ENCODE results near the gene ACKR2.

Gene ACKR2

GRCh38 chr3:42884324-42884723 lies 75.1 kb downstream of the ACKR2 start:
- no peak for DNase-seq (ENCODE audit: extremely low read depth in 1 of 2, low read depth in 1 of 2)

- no peak for DNase-seq (ENCODE audit: extremely low read depth in 1 of 2, low read depth in 1 of 2)
Observed at GRCh38 chr3:42886294-42886822, 77.1 kb downstream of the ACKR2 start.

DNA sequence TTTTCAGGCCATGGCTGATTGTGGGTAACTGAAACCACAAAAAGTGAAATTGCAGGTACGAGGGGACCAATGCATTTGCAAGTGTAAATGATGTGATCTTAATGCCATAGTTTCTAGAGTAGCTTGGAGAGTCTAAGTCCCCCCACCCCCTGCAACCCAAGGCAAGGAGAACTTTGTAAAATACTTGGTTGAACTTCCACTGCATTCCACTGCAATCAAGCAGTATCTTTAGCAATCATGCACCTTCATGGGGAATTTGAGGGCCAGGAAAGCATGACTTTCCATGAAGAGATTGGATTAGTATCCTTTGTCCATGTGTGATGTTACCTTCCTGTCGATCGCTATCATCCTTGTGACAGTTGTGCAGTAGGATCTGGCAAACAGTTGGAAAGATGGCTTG lies 77.8 kb downstream of the ACKR2 start:
- DNase-seq (ENCODE audit: extremely low read depth in 1 of 2, low read depth in 1 of 2), result no peak

- no peak for DNase-seq (ENCODE audit: extremely low read depth in 1 of 2, low read depth in 1 of 2)
Observed at GRCh38 chr3:42891042-42891441, 81.8 kb downstream of the ACKR2 start.

- DNase-seq (ENCODE audit: extremely low read depth in 1 of 2, low read depth in 1 of 2), result no peak
Observed at GRCh38 chr3:42892169-42892568, 82.9 kb downstream of the ACKR2 start.

DNA sequence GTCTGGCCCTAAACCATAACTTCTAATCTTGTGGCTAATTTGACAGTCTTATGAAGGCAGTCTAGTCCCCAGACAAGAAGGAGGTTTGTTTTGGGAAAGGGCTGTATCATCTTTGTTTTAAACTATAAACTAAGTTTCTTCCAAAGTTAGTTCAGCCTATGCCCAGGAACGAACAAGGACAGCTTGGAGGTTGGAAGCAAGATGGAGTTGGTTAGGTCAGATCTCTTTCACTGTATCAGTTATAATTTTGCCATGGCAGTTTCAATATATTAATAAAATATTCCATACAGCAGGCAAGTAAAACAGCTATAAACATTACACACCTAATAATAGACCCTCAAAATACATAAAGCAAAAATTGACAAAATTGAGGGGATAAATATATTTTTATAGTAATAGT lies 83.6 kb downstream of the ACKR2 start:
- no peak for DNase-seq (ENCODE audit: extremely low read depth in 1 of 2, low read depth in 1 of 2)

- no peak for DNase-seq (ENCODE audit: extremely low read depth in 1 of 2, low read depth in 1 of 2)
Observed at GRCh38 chr3:42894698-42895579, 85.7 kb downstream of the ACKR2 start.

DNA sequence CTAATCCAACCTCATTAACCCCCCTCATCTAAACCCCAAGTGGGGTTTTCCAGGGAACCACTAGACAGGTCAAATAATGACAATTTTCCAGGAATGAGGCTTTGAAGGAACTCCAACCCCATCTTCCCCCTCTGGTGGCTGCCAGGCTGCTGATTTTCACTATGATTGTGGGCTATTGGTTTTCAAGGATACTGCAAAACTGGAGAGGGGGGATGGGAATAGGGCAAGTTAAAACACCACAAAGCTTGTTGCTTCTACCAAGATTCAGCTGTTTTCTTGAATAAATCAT lies 86.3 kb downstream of the ACKR2 start:
- no peak for DNase-seq (ENCODE audit: extremely low read depth in 1 of 2, low read depth in 1 of 2)

- DNase-seq (ENCODE audit: extremely low read depth in 1 of 2, low read depth in 1 of 2), result no peak
Observed at GRCh38 chr3:42898896-42899675, 89.8 kb downstream of the ACKR2 start.

DNA sequence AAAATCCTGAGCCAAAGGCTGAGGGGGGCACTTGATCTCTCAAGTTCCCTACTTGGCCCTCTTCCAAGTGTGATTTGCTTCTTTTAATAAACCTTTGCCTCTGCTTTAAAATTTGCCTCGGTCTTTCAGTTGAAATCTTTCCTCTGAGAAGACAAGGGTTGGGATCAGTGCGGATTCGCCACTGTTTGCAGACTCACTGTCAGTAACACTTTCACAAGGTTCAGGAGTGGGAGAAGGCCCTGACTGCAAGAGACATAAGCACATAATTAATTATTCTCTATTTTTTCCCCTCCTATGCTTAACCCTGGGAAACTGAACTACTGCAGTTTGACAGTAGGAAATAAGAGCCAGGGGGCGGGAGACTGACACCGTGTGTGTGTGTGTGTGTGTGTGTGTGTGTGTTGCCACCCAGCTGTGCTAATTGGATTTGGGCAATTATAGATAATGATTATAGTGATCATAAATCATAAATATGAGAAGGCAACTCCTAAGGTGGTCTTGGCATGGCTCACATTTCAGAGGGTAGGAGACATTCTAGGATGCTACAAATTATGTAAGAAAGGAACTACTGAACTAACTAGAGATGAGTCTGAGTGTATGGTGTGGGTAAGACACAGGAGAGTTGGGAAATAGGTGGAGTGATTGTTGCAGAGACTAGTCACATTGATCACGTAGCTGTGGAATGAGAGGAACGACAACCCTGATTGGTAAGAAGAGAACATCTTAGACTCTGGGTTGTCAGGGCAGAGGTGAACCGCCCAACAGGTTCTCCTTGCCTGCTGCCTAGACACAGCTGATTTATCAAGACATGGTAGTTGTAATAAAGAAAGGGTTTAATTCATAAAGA lies 91.2 kb downstream of the ACKR2 start:
- DNase-seq (ENCODE audit: extremely low read depth in 1 of 2, low read depth in 1 of 2), result no peak

GRCh38 chr3:42901073-42901415 lies 91.8 kb downstream of the ACKR2 start:
- DNase-seq (ENCODE audit: extremely low read depth in 1 of 2, low read depth in 1 of 2), result no peak

GRCh38 chr3:42902257-42902656 lies 93.0 kb downstream of the ACKR2 start:
- no peak for DNase-seq (ENCODE audit: extremely low read depth in 1 of 2, low read depth in 1 of 2)

DNA sequence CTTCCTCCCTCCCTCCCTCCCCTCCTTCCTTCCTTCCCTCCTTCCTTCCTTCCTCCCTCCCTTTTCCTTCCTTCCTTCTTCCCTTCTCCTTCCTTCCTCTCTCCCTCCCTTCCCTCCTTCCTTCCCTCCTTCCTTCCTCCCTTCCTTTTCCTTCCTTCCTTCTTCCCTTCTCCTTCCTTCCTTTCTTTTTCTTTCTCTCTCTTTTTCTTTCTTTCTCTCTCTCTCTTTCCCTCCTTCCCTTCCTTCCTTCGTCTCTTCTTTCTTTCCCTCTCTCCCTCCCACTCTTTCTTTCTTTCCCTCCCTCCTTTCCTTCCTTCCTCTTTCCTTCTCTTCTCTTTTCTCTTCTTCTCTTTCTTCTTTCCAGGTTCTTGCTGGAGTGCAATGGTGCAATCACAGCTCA lies 94.8 kb downstream of the ACKR2 start:
- no peak for DNase-seq (ENCODE audit: extremely low read depth in 1 of 2, low read depth in 1 of 2)

- no peak for DNase-seq (ENCODE audit: extremely low read depth in 1 of 2, low read depth in 1 of 2)
Observed at GRCh38 chr3:42905740-42906069, 96.5 kb downstream of the ACKR2 start.

DNA sequence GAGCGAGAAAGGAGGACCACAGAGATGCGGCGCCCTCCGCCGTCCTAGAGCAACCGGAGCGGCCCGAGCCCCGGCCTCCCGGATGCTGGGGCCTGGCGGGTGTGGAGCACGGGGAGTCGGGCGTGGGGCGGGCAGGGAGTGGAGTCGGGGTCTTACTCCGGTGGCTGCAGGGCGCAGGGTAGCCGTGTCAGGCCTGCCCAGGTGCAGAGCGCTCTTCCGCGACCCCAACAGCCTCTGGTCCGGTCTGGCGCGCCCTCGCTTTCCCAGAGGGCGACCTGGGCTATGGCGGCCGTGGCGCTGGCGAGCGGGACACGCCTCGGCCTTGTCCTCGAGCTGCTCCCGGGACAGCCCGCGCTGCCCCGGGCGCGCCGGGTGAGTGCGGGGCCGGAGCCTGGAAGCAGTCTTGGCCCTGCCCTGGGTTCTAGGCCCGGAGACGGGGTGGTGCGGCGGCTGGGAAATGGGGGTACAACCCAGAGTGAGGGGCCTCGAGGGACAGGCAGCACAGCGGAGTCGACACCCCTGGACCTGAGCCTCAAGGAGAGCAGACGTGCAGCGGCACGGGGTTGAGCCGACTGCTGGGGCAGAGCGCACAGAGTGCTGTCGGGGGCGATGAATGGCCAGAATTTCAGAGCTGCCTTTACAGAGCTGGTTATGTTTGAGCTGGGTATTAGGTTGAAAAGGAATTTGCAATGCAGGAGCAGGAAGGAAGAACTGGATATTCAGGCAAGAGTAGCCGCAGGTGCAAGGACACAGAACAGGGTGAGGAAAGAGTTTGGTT lies 97.0 kb downstream of the ACKR2 start, which contains the start of gene ZNF662:
Gene ZNF662, plus strand, starts transcription at position 73 of the 778 bp plus-strand sequence. CDS start 1,973 bp downstream, outside the sequence.
- peak in 1 of 2 donors; percentile 6 for DNase-seq (ENCODE audit: extremely low read depth in 1 of 2, low read depth in 1 of 2)

DNA sequence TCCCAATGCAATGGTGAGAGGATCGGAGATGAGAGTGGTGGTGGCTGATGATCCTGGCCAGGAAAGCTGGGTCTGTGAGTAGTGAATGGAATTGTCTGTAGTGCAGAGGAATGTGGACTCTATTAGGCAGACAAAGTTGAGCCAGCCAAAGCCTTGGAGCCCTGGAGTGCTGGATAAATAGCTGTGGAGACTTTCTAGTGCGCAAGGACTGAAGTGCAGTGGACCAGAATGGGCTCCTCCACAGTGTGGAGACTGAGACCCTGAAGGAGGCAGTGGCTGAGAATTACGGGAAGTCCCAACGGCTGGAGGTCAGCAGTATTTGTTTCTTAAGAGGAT lies 97.6 kb downstream of the ACKR2 start:
- DNase-seq (ENCODE audit: extremely low read depth in 1 of 2, low read depth in 1 of 2), result no peak

GRCh38 chr3:42908675-42909074 lies 99.4 kb downstream of the ACKR2 start:
- no peak for DNase-seq (ENCODE audit: extremely low read depth in 1 of 2, low read depth in 1 of 2)

GRCh38 chr3:42911551-42911950 lies 102.3 kb downstream of the ACKR2 start:
- no peak for DNase-seq (ENCODE audit: extremely low read depth in 1 of 2, low read depth in 1 of 2)

GRCh38 chr3:42914771-42915515 lies 105.7 kb downstream of the ACKR2 start:
- no peak for DNase-seq (ENCODE audit: extremely low read depth in 1 of 2, low read depth in 1 of 2)

All from activated CD8-positive, alpha-beta memory T cell treated with anti-CD3 and anti-CD28 coated beads for 1 hour (primary cell).